Jurkat, Clone E6-1 (cell line): Measurements from ENCODE around the gene AASS. TPM values are rescaled to one million over a fixed set of nuclear protein-coding genes. Genes with fewer than 3 reads are reported as not detected.
A peak's percentile ranks its signal among the peaks of the same experiment; 100 is the strongest.
"Not testable (repeated sequence)": the region's sequence is repeated elsewhere in the genome, so short reads cannot be mapped to it uniquely, and the experiment has no call there.

ENCODE experiments used
- DNase-seq: peaks from one replicate; pipeline ENCODE4 v3.0.0-alpha.2; 2011; ENCODE audit warnings: low read depth, low spot score
- H3K4me3 ChIP-seq: 2 replicates; pipeline ENCODE4 v1.5.1; 2011; ENCODE audit warnings: mild to moderate bottlenecking, low read length, control low read depth, moderate library complexity
- polyA plus RNA-seq: library from polyadenylated mRNA; unstranded; fragments of >200 nt; gene quantifications from one replicate; pipeline ENCODE4 v1.2.1, GENCODE V29; 2012; ENCODE audit warnings: missing spikeins; ENCODE audit not compliant: insufficient read length, insufficient read depth

Gene AASS
- polyA plus RNA-seq = 5.8 TPM

GRCh38 chr7:122143751-122144711 lies at the start of gene AASS:
Gene AASS, minus strand, starts transcription at chr7:122144249. Its CDS starts 10,523 bp downstream, at chr7:122133726.
- DNase-seq = peak; percentile 85
- H3K4me3 ChIP-seq = peak within 1 kb of the TSS; percentile 75

- H3K4me3 ChIP-seq = no peak overlapping the region
- no peak for DNase-seq
Observed at GRCh38 chr7:122188785-122189184, 44.7 kb upstream of the AASS start.

GRCh38 chr7:122183106-122183505 lies 39.1 kb upstream of the AASS start:
- no peak for DNase-seq
- no peak overlapping the region for H3K4me3 ChIP-seq

- no peak overlapping the region for H3K4me3 ChIP-seq
Observed at GRCh38 chr7:122182081-122182480, 38.0 kb upstream of the AASS start.

GRCh38 chr7:122172144-122172543 lies 28.1 kb upstream of the AASS start:
- not testable (repeated sequence) for H3K4me3 ChIP-seq, DNase-seq

More at GRCh38 chr7:122182081-122182480, 38.0 kb upstream of the AASS start:
- no peak for DNase-seq

GRCh38 chr7:122166740-122167139 lies 22.7 kb upstream of the AASS start:
- no peak for DNase-seq
- no peak overlapping the region for H3K4me3 ChIP-seq

GRCh38 chr7:122166275-122166674 lies 22.2 kb upstream of the AASS start:
- no peak for DNase-seq
- no peak overlapping the region for H3K4me3 ChIP-seq

GRCh38 chr7:122161628-122162027 lies 17.6 kb upstream of the AASS start:
- no peak for DNase-seq
- no peak overlapping the region for H3K4me3 ChIP-seq

GRCh38 chr7:122155566-122155965 lies 11.5 kb upstream of the AASS start:
- DNase-seq = no peak
- no peak overlapping the region for H3K4me3 ChIP-seq

- no peak overlapping the region for H3K4me3 ChIP-seq
- no peak for DNase-seq
Observed at GRCh38 chr7:122148878-122149277, 4.8 kb upstream of the AASS start.

- DNase-seq = no peak
- H3K4me3 ChIP-seq = no peak overlapping the region
Observed at GRCh38 chr7:122148081-122148480, 4.0 kb upstream of the AASS start.

GRCh38 chr7:122145937-122146645 lies 2.0 kb upstream of the AASS start:
- no peak for DNase-seq
- H3K4me3 ChIP-seq = no peak overlapping the region

- peak overlapping the region; percentile 75 for H3K4me3 ChIP-seq
- DNase-seq = no peak
Observed at GRCh38 chr7:122143376-122143750, 686 bp downstream of the AASS start.

GRCh38 chr7:122140918-122141317 lies 3.1 kb downstream of the AASS start:
- DNase-seq = no peak
- no peak overlapping the region for H3K4me3 ChIP-seq

- DNase-seq = no peak
- H3K4me3 ChIP-seq = no peak overlapping the region
Observed at GRCh38 chr7:122137251-122138077, 6.6 kb downstream of the AASS start.

- no peak for DNase-seq
Observed at GRCh38 chr7:122136639-122137245, 7.3 kb downstream of the AASS start.

GRCh38 chr7:122136078-122136477 lies 8.0 kb downstream of the AASS start:
- DNase-seq = no peak
- no peak overlapping the region for H3K4me3 ChIP-seq

More at GRCh38 chr7:122136639-122137245, 7.3 kb downstream of the AASS start:
- H3K4me3 ChIP-seq = no peak overlapping the region

GRCh38 chr7:122135275-122135674 lies 8.8 kb downstream of the AASS start:
- H3K4me3 ChIP-seq = no peak overlapping the region
- no peak for DNase-seq

- DNase-seq, H3K4me3 ChIP-seq: not testable (repeated sequence)
Observed at GRCh38 chr7:122134793-122135192, 9.3 kb downstream of the AASS start.
